Smooth muscle cell (in vitro differentiated cells): Measurements from ENCODE around the gene DLX3. TPM values are rescaled to one million over a fixed set of nuclear protein-coding genes. Genes with fewer than 3 reads are reported as not detected.

Source experiments
- DNase-seq: peaks from one replicate; lab custom pipeline; 2025; ENCODE audit not compliant: unreplicated experiment; lab: John Stamatoyannopoulos, UW
- H2AFZ ChIP-seq: fragments of 200-600 bp; sonication (generic); 2 replicates; pipeline ENCODE4 v1.6.0; 2016; ENCODE audit warnings: antibody characterized with exemption, low read depth, mild to moderate bottlenecking
- H3F3A ChIP-seq: fragments of 200-600 bp; sonication (generic); 2 replicates; pipeline ENCODE4 v1.6.0; 2017; ENCODE audit warnings: antibody characterized with exemption, low read depth
- H3K27ac ChIP-seq: fragments of 200-600 bp; sonication (generic); 2 replicates; pipeline ENCODE4 v1.5.1; 2016; ENCODE audit warnings: low read depth, mild to moderate bottlenecking
- H3K27me3 ChIP-seq: fragments of 200-600 bp; sonication (generic); 2 replicates; pipeline ENCODE4 v1.6.1; 2016; ENCODE audit warnings: low read depth, mild to moderate bottlenecking
- H3K36me3 ChIP-seq: fragments of 200-600 bp; sonication (generic); 2 replicates; pipeline ENCODE4 v1.5.1; 2016; ENCODE audit warnings: low read depth
- H3K4me1 ChIP-seq: fragments of 200-600 bp; sonication (generic); 2 replicates; pipeline ENCODE4 v1.5.1; 2016; ENCODE audit warnings: low read depth
- H3K4me2 ChIP-seq: fragments of 200-600 bp; sonication (generic); 2 replicates; pipeline ENCODE4 v1.6.0; 2016; ENCODE audit warnings: mild to moderate bottlenecking
- H3K4me3 ChIP-seq: fragments of 200-600 bp; sonication (generic); 2 replicates; pipeline ENCODE4 v1.5.1; 2016; ENCODE audit warnings: mild to moderate bottlenecking
- H3K79me2 ChIP-seq: fragments of 200-600 bp; sonication (generic); 2 replicates; pipeline ENCODE4 v1.6.0; 2016; ENCODE audit warnings: low read depth, mild to moderate bottlenecking
- H3K9ac ChIP-seq: fragments of 200-600 bp; sonication (generic); 2 replicates; pipeline ENCODE4 v1.6.0; 2016; ENCODE audit warnings: low read depth
- H3K9me3 ChIP-seq: fragments of 200-600 bp; sonication (generic); replicated peaks from 2 replicates; pipeline ENCODE4 v1.5.1; 2016; ENCODE audit warnings: low read depth
- H4K20me1 ChIP-seq: fragments of 200-600 bp; sonication (generic); 2 replicates; pipeline ENCODE4 v1.6.0; 2016; ENCODE audit warnings: low read depth
- WGBS: methylation state at CpG from one replicate; pipeline ENCODE4 v1.1.7; 2016; ENCODE audit warnings: low lambda C conversion rate; 5-methylcytosine and 5-hydroxymethylcytosine counted together
- polyA plus RNA-seq: library from polyadenylated mRNA; unstranded; fragments of >200 nt; fragmentation: Nextera tagmentation; extraction: Ambion mirVana; gene quantifications from 2 replicates; pipeline ENCODE4 v1.2.1, GENCODE V29; 2016
- total RNA-seq: library from RNA; depleted of rRNA; stranded (reverse); fragments of >200 nt; gene quantifications from 2 replicates; pipeline ENCODE4 v1.2.3, GENCODE V29; 2014
- TF ChIP-seq, protein P1 (sequence below): fragments of 200-600 bp; sonication (generic); IDR thresholded peaks from 2 replicates; pipeline ENCODE4 v1.5.1; 2017; ENCODE audit warnings: borderline replicate concordance, mild to moderate bottlenecking, antibody characterized with exemption; ENCODE audit not compliant: insufficient read depth, poor library complexity, severe bottlenecking

The DLX3 gene
- total and polyA plus RNA-seq, 2 experiments from 2014 or later, result 1.4 to 9.7 TPM

DNA sequence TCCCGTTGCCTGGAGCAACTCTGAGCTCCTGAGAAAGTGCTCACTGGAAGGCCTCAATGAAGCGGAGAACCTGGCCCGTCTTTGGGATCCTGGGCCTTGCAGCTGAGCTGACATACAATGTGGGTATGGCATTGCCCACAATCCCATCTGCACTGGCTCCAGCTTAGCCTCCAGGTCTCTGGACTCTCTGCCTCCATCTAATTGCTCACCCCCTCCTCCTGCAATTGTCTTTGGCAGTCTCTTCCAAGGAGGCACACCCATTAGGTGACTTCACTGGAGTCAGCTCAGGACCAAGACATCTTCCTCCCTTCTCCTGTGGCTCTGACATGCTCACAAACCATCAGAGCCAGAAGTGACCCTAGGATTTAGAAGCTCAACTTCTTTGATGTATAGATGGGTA, 24.5 kb downstream of the DLX3 start:
- H3F3A ChIP-seq, result no peaks in the 10 kb centered on the region
- H3K4me3 ChIP-seq, result no peak overlapping the region
- H3K79me2 ChIP-seq, result no peaks in the 10 kb centered on the region
- H3K4me1 ChIP-seq, result peaks cover 24% of the 10 kb centered on the region
- no peak overlapping the region for H3K9ac ChIP-seq
- no peaks in the 10 kb centered on the region for H4K20me1 ChIP-seq
- peaks cover 98% of the 10 kb centered on the region for H3K27me3 ChIP-seq
- no peaks in the 10 kb centered on the region for H3K9me3 ChIP-seq
- WGBS, result 68% methylated on average over 3 of the region's 3 CpGs
- no peak overlapping the region for H3K27ac ChIP-seq
- H3K4me2 ChIP-seq, result no peak overlapping the region
- H2AFZ ChIP-seq, result no peak overlapping the region
- TF ChIP-seq, protein P1, sequence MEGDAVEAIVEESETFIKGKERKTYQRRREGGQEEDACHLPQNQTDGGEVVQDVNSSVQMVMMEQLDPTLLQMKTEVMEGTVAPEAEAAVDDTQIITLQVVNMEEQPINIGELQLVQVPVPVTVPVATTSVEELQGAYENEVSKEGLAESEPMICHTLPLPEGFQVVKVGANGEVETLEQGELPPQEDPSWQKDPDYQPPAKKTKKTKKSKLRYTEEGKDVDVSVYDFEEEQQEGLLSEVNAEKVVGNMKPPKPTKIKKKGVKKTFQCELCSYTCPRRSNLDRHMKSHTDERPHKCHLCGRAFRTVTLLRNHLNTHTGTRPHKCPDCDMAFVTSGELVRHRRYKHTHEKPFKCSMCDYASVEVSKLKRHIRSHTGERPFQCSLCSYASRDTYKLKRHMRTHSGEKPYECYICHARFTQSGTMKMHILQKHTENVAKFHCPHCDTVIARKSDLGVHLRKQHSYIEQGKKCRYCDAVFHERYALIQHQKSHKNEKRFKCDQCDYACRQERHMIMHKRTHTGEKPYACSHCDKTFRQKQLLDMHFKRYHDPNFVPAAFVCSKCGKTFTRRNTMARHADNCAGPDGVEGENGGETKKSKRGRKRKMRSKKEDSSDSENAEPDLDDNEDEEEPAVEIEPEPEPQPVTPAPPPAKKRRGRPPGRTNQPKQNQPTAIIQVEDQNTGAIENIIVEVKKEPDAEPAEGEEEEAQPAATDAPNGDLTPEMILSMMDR, result no peak
- DNase-seq, result no peak
- H3K36me3 ChIP-seq, result no peaks in the 10 kb centered on the region

DNA sequence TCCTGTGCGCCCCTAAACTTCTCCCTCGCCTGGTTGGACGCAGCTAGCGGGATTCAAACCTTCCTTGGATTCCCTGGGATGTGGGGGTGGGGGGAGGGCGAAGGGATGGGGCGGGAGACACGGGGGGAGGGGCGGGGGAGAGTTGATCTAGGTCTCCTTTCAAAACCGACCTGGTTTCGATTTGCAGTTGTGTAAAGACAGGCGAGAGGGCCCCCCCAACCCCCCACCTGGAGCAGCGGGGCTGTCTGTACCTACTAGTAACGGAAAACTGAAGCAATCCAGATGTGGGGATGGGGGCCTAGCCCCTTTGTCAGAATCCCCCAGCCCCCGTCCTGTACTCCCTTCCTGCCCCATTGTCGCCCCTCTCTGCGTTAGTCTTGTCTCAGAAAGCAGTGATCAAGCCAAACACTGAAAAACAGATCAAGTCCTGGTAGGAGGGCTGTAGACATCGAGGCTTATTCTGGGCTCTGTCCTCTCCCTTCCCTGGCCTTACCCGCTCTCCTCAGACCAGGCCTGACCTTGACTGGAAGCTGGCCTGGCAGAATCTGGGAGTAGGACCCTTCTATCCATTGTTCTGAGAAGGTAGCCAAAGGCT, 25.1 kb downstream of the DLX3 start:
- 11% methylated on average over 15 of the region's 18 CpGs for WGBS
- H3K27ac ChIP-seq, result no peak overlapping the region
- no peaks in the 10 kb centered on the region for H3K79me2 ChIP-seq
- no peaks in the 10 kb centered on the region for H3K36me3 ChIP-seq
- H4K20me1 ChIP-seq, result no peaks in the 10 kb centered on the region
- H3K4me3 ChIP-seq, result no peak overlapping the region
- H3K4me2 ChIP-seq, result no peak overlapping the region
- H3K9me3 ChIP-seq, result no peaks in the 10 kb centered on the region
- no peak overlapping the region for H2AFZ ChIP-seq
- H3K4me1 ChIP-seq, result peaks cover 30% of the 10 kb centered on the region
- no peak overlapping the region for H3K9ac ChIP-seq
- DNase-seq, result no peak
- TF ChIP-seq, protein P1, result no peak
- H3F3A ChIP-seq, result no peaks in the 10 kb centered on the region
- peaks cover 99% of the 10 kb centered on the region for H3K27me3 ChIP-seq

DNA sequence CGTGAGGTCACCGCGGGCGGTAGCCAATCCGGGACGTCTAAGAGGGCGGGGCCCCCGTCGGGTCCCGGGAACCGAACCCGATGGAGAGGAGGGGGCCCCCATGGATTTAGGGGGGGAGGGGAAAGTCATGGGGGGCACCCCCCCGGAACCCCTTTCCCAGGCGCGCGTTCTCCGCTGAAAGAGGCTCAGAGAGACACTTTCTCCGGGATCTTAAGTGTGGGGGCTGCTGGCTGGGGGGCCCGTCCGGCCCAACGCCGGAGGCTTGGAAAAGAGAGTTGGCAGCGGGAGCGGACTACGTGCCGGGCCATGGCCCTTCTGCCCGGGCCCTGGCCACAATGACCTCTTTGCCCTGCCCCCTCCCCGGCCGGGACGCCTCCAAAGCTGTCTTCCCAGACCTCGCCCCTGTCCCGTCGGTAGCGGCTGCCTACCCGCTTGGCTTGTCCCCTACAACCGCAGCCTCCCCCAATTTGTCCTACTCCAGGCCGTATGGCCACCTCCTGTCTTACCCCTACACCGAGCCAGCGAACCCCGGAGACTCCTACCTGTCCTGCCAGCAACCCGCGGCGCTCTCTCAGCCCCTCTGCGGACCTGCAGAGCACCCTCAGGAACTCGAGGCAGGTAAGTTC, 25.8 kb downstream of the DLX3 start, which contains the start of gene DLX4:
TSS of gene DLX4 (plus strand) at position 57 of the 626 bp plus-strand sequence. CDS start at position 336, 279 bp downstream.
- Histone ChIP-seq H3K27me3 (peaks cover 99% of the 10 kb centered on the region), H3F3A (no peaks in the 10 kb centered on the region), H3K79me2 (no peaks in the 10 kb centered on the region), H3K4me2 (peak within 1 kb of the TSS; percentile 87), H3K9me3 (no peaks in the 10 kb centered on the region), H4K20me1 (no peaks in the 10 kb centered on the region), H3K9ac (peak within 1 kb of the TSS; percentile 55), H3K36me3 (no peaks in the 10 kb centered on the region), H2AFZ (no peak within 1 kb of the TSS), H3K27ac (no peak within 1 kb of the TSS), H3K4me1 (peaks cover 36% of the 10 kb centered on the region), H3K4me3 (peak within 1 kb of the TSS; percentile 49)
- TF ChIP-seq, protein P1, result no peak
- DNase-seq, result no peak
- WGBS, result 3% methylated on average over 39 of the region's 45 CpGs
